PC-9 (cell line): ENCODE results near the gene VWA8. TPM values are rescaled to one million over a fixed set of nuclear protein-coding genes. Genes with fewer than 3 reads are reported as not detected.

Experiments
- BruUV-seq: library from RNA; stranded (reverse); fragments of 400-500 nt; replicated peaks from 2 replicates; lab custom pipeline; 2021; lab: Mats Ljungman, UMichigan
- CTCF ChIA-PET: fragments of 300-600 bp; sonication (Branson Sonifier 250); formaldehyde crosslinking; loops from one replicate; lab custom pipeline; 2022; ENCODE audit warnings: antibody characterized with exemption; lab: Charles Lee
- POLR2A ChIA-PET: fragments of 300-600 bp; sonication (Branson Sonifier 250); formaldehyde crosslinking; loops from one replicate; lab custom pipeline; 2022; ENCODE audit warnings: antibody characterized with exemption; ENCODE audit not compliant: unreplicated experiment; lab: Charles Lee
- DNase-seq, 2 experiments: peaks; one replicate each; pipeline versions ENCODE4 v3.0.0 to v3.0.0-alpha.2; 2015 to 2022; ENCODE audit warnings: mixed read lengths in 1 of 2
- H2AFZ ChIP-seq: fragments of 200-600 bp; sonication (generic); 2 replicates; pipeline ENCODE4 v1.8.1; 2017; ENCODE audit warnings: antibody characterized with exemption
- H3F3A ChIP-seq: fragments of 200-600 bp; sonication (generic); 2 replicates; pipeline ENCODE4 v1.8.1; 2017; ENCODE audit warnings: antibody characterized with exemption, mild to moderate bottlenecking, low read depth; ENCODE audit not compliant: insufficient read depth
- H3K27ac ChIP-seq: fragments of 200-600 bp; sonication (generic); 2 replicates; pipeline ENCODE4 v1.6.1; 2016; ENCODE audit warnings: mixed run types
- H3K27me3 ChIP-seq: fragments of 200-600 bp; sonication (generic); 2 replicates; pipeline ENCODE4 v1.6.1; 2016; ENCODE audit warnings: low read depth, mixed run types; ENCODE audit not compliant: insufficient read depth
- H3K36me3 ChIP-seq: fragments of 200-600 bp; sonication (generic); 2 replicates; pipeline ENCODE4 v1.6.1; 2016; ENCODE audit warnings: low read depth, mixed run types
- H3K4me1 ChIP-seq: fragments of 200-600 bp; sonication (generic); replicated peaks from 2 replicates; pipeline ENCODE4 v1.6.1; 2016; ENCODE audit warnings: mixed run types; ENCODE audit not compliant: insufficient read depth
- H3K4me2 ChIP-seq: fragments of 200-600 bp; sonication (generic); 2 replicates; pipeline ENCODE4 v1.6.1; 2017; ENCODE audit warnings: mixed run types
- H3K4me3 ChIP-seq: fragments of 200-600 bp; sonication (generic); 2 replicates; pipeline ENCODE4 v1.6.1; 2016; ENCODE audit warnings: mixed run types
- H3K79me2 ChIP-seq: fragments of 200-600 bp; sonication (generic); 2 replicates; pipeline ENCODE4 v1.6.1; 2017; ENCODE audit warnings: low read depth, mixed run types
- H3K9me2 ChIP-seq: fragments of 200-600 bp; sonication (generic); 2 replicates; pipeline ENCODE4 v1.8.1; 2017; ENCODE audit warnings: mild to moderate bottlenecking; ENCODE audit not compliant: insufficient read depth
- H3K9me3 ChIP-seq: fragments of 200-600 bp; sonication (generic); 2 replicates; pipeline ENCODE4 v1.8.1; 2016; ENCODE audit warnings: low read depth; ENCODE audit not compliant: insufficient read depth
- H4K20me1 ChIP-seq: fragments of 200-600 bp; sonication (generic); 2 replicates; pipeline ENCODE4 v1.8.1; 2017; ENCODE audit not compliant: insufficient read depth
- CTCF ChIP-seq: fragments of 200-600 bp; sonication (generic); conservative IDR thresholded peaks from 2 replicates; pipeline ENCODE4 v1.6.1; 2017; ENCODE audit warnings: mixed run types, antibody characterized with exemption, mild to moderate bottlenecking, moderate library complexity
- EZH2 ChIP-seq: fragments of 200-600 bp; sonication (generic); IDR thresholded peaks from 2 replicates; pipeline ENCODE4 v1.8.0; 2017; ENCODE audit warnings: antibody characterized with exemption, low read depth
- intact Hi-C: fragments of 100-400 bp; cut with micrococcal nuclease; formaldehyde crosslinking; loops from one replicate; pipeline ENCODE4 v1.10.0; 2022; ENCODE audit not compliant: unreplicated experiment
- total RNA-seq: library from RNA; stranded (reverse); gene quantifications from 2 replicates; pipeline ENCODE4 v1.2.3, GENCODE V29; 2021

The VWA8 gene
- total RNA-seq, 1 experiment from 2014 or later, result 14.1 TPM

- Histone ChIP-seq H3K4me2 (no peak overlapping the region), H4K20me1 (no peaks in the 10 kb centered on the region), H3F3A (no peaks in the 10 kb centered on the region; the same call in 1 of the 2 replicates), H3K79me2 (no peaks in the 10 kb centered on the region), H3K9me2 (no peaks in the 10 kb centered on the region), H3K27ac (no peak overlapping the region), H3K36me3 (no peaks in the 10 kb centered on the region), H2AFZ (no peak overlapping the region), H3K27me3 (no peaks in the 10 kb centered on the region), H3K4me3 (no peak overlapping the region), H3K9me3 (no peaks in the 10 kb centered on the region), H3K4me1 (peaks cover 33% of the 10 kb centered on the region)
- intact Hi-C loops, result no loop called here
- no peak for DNase-seq
- BruUV-seq, result no TSS peak
- POLR2A ChIA-PET, result interaction anchor here (0.6 kb wide), 1 partner anchor 460 kb away, joined by 3 read pairs; no protein-coding TSS in a partner anchor
- TF ChIP-seq EZH2 (no peak), CTCF (no peak)
- CTCF ChIA-PET, result interaction anchor here (0.6 kb wide), 1 partner anchor 20 kb away, joined by 3 read pairs; no protein-coding TSS in a partner anchor
These were observed 374.7 kb downstream of the VWA8 start for GRCh38 chr13:41586216-41586615.

- H3K27me3 ChIP-seq, result no peaks in the 10 kb centered on the region
- no peaks in the 10 kb centered on the region for H4K20me1 ChIP-seq
- no peak overlapping the region for H3K4me2 ChIP-seq
- no peak for TF ChIP-seq EZH2
- no peak for TF ChIP-seq CTCF
- no peaks in the 10 kb centered on the region for H3K4me1 ChIP-seq
- H3K4me3 ChIP-seq, result no peak overlapping the region
- no peaks in the 10 kb centered on the region for H3F3A ChIP-seq
- ChIA-PET CTCF (no interaction called here), POLR2A (no interaction called here)
- intact Hi-C loops, result no loop called here
- H3K36me3 ChIP-seq, result no peaks in the 10 kb centered on the region
- no peaks in the 10 kb centered on the region for H3K9me3 ChIP-seq
- no peak overlapping the region for H3K27ac ChIP-seq
- no TSS peak for BruUV-seq
- no peaks in the 10 kb centered on the region for H3K79me2 ChIP-seq
- no peak for DNase-seq
- H3K9me2 ChIP-seq, result no peaks in the 10 kb centered on the region
- H2AFZ ChIP-seq, result no peak overlapping the region
These were observed 378.9 kb downstream of the VWA8 start for GRCh38 chr13:41582027-41582463.

- no TSS peak for BruUV-seq
- Histone ChIP-seq H3K9me3 (no peaks in the 10 kb centered on the region), H3K27me3 (no peaks in the 10 kb centered on the region), H3K4me3 (no peak overlapping the region), H3K4me2 (no peak overlapping the region), H3K9me2 (no peaks in the 10 kb centered on the region), H2AFZ (no peak overlapping the region), H3K36me3 (no peaks in the 10 kb centered on the region), H4K20me1 (no peaks in the 10 kb centered on the region), H3K79me2 (no peaks in the 10 kb centered on the region), H3K27ac (no peak overlapping the region), H3K4me1 (no peaks in the 10 kb centered on the region), H3F3A (no peaks in the 10 kb centered on the region)
- intact Hi-C loops, result no loop called here
- TF ChIP-seq EZH2 (no peak), CTCF (no peak)
- ChIA-PET CTCF (no interaction called here), POLR2A (no interaction called here)
- no peak for DNase-seq
These were observed 380.6 kb downstream of the VWA8 start for GRCh38 chr13:41580345-41580744.
